Sigmoid colon (tissue), 7 donors: ENCODE data around the gene UBFD1. TPM values are rescaled to one million over a fixed set of nuclear protein-coding genes. Genes with fewer than 3 reads are reported as not detected.

Experiments
- DNase-seq: peaks from one replicate; pipeline ENCODE4 v3.0.0-alpha.2; 2019
- H3K27ac ChIP-seq, 4 donors: fragments of 200-600 bp; sonication (generic); one replicate each; pipeline ENCODE4 v1.5.1; 2016 to 2019; ENCODE audit warnings: mild to moderate bottlenecking in 1 of 4
- H3K27me3 ChIP-seq, 3 donors: fragments of 200-600 bp; sonication (generic); one replicate each; pipeline ENCODE4 v1.5.1; 2019; ENCODE audit warnings: mild to moderate bottlenecking in 1 of 3
- H3K36me3 ChIP-seq, 4 donors: fragments of 200-600 bp; sonication (generic); one replicate each; pipeline ENCODE4 v1.5.1; 2016 to 2019
- H3K4me1 ChIP-seq, 4 donors: fragments of 200-600 bp; sonication (generic); one replicate each; pipeline ENCODE4 v1.5.1; 2017 to 2019
- H3K4me3 ChIP-seq, 4 donors: fragments of 200-600 bp; sonication (generic); one replicate each; pipeline ENCODE4 v1.5.1; 2017 to 2019; ENCODE audit warnings: mild to moderate bottlenecking in 2 of 4, moderate library complexity in 1 of 4
- H3K9me3 ChIP-seq, 4 donors: fragments of 200-600 bp in 3 of 4; sonication (generic) in 3 of 4; one replicate each; pipeline versions ENCODE4 v1.5.1 to v1.6.1; 2013 to 2019
- CTCF ChIP-seq, 4 experiments: fragments of 450-650 bp in 3 of 4; fragments of 200-600 bp in 1 of 4; IDR thresholded peaks; one replicate each; pipeline ENCODE4 v1.5.1; 2016 to 2019; ENCODE audit warnings: antibody characterized with exemption in 4 of 4, mild to moderate bottlenecking in 3 of 4, moderate library complexity in 2 of 4
- EP300 ChIP-seq, 4 donors: sonication (generic); formaldehyde crosslinking; IDR thresholded peaks; one replicate each; pipeline ENCODE4 v1.6.1; 2017; ENCODE audit warnings: antibody characterized with exemption in 4 of 4
- POLR2A ChIP-seq, 2 donors: fragments of 450-650 bp; IDR thresholded peaks; one replicate each; pipeline ENCODE4 v1.6.1; 2016; ENCODE audit warnings: antibody characterized with exemption in 2 of 2, mild to moderate bottlenecking in 2 of 2, moderate library complexity in 2 of 2
- POLR2AphosphoS5 ChIP-seq, 4 donors: sonication (generic); formaldehyde crosslinking; IDR thresholded peaks; one replicate each; pipeline ENCODE4 v1.6.1; 2017; ENCODE audit warnings: antibody characterized with exemption in 4 of 4
- WGBS, 2 donors: extraction: QIAGEN DNeasy Blood & Tissue Kit; methylation state at CpG; one replicate each; pipeline ENCODE4 v1.1.7; 2013; 5-methylcytosine and 5-hydroxymethylcytosine counted together
- intact Hi-C: fragments of 100-400 bp; cut with DNase I; formaldehyde crosslinking; loops from one replicate; pipeline ENCODE4 v1.15.1; 2023
- polyA plus RNA-seq, 3 donors: library from polyadenylated mRNA; stranded (reverse); fragments of 200-250 nt; gene quantifications; one replicate each; pipeline ENCODE4 v1.2.3, GENCODE V29; 2013
- total RNA-seq, 4 donors: library from RNA; depleted of rRNA; stranded (reverse); fragments of >200 nt; gene quantifications; one replicate each; pipeline ENCODE4 v1.1.0, GENCODE V29; 2016
- donor health status: healthy with polysubstance abuse.
- donor health status: Bipolar disorder and iron deficiency.
- donor health status: healthy.

UBFD1 gene
- total and polyA plus RNA-seq, 7 donors, result 8.1 to 101 (median 45.1) TPM

- no peak for DNase-seq
- peaks cover 7 to 90% (median 37%) of the 10 kb centered on the region in 4 donors for H3K36me3 ChIP-seq
- no peaks in the 10 kb centered on the region for H3K9me3 ChIP-seq
- TF ChIP-seq CTCF (IDR thresholded peaks at IDR 0.05) (no peak), POLR2AphosphoS5 (IDR thresholded peaks at IDR 0.05) (no peak), POLR2A (IDR thresholded peaks at IDR 0.05) (no peak), EP300 (IDR thresholded peaks at IDR 0.05) (no peak)
- WGBS, 2 donors, result 93 to 94% methylated on average over 3 of the region's 3 CpGs
- H3K27ac ChIP-seq, result no peak overlapping the region
- peaks cover 0 to 10% (median 0%) of the 10 kb centered on the region in 4 donors for H3K4me1 ChIP-seq
- no peaks in the 10 kb centered on the region for H3K27me3 ChIP-seq
- intact Hi-C loops, result no loop called here
- H3K4me3 ChIP-seq, result no peak overlapping the region
These were observed 18.3 kb downstream of the UBFD1 start for GRCh38 chr16:23575834-23576233.

- peaks cover 6 to 90% (median 35%) of the 10 kb centered on the region in 4 donors for H3K36me3 ChIP-seq
- peaks cover 0 to 10% (median 0%) of the 10 kb centered on the region in 4 donors for H3K4me1 ChIP-seq
- no peaks in the 10 kb centered on the region for H3K9me3 ChIP-seq
- H3K27ac ChIP-seq, result peak overlapping the region in 2 of 4 donors; percentile 15 to 25
- H3K4me3 ChIP-seq, result no peak overlapping the region
- intact Hi-C loops, result no loop called here
- TF ChIP-seq EP300 (IDR thresholded peaks at IDR 0.05) (no peak), CTCF (IDR thresholded peaks at IDR 0.05) (no peak), POLR2A (IDR thresholded peaks at IDR 0.05) (no peak), POLR2AphosphoS5 (IDR thresholded peaks at IDR 0.05) (no peak)
- no peaks in the 10 kb centered on the region for H3K27me3 ChIP-seq
- WGBS, 2 donors, result 93 to 95% methylated on average over 2 of the region's 2 CpGs
- no peak for DNase-seq
These were observed 20.0 kb downstream of the UBFD1 start for GRCh38 chr16:23577493-23577892.

GRCh38 chr16:23578101-23578830 lies 20.7 kb downstream of the UBFD1 start:
- H3K9me3 ChIP-seq, result no peaks in the 10 kb centered on the region
- H3K27me3 ChIP-seq, result no peaks in the 10 kb centered on the region
- peak overlapping the region in 1 of 4 donors; percentile 25 for H3K27ac ChIP-seq
- no peak overlapping the region for H3K4me3 ChIP-seq
- peak; percentile 18 for DNase-seq
- H3K36me3 ChIP-seq, result peaks cover 6 to 90% (median 30%) of the 10 kb centered on the region in 4 donors
- TF ChIP-seq CTCF (IDR thresholded peaks at IDR 0.05), result no peak
- no peak for TF ChIP-seq POLR2AphosphoS5 (IDR thresholded peaks at IDR 0.05)
- TF ChIP-seq EP300 (IDR thresholded peaks at IDR 0.05), result no peak
- TF ChIP-seq POLR2A (IDR thresholded peaks at IDR 0.05), result no peak
- intact Hi-C loops, result no loop called here
- 54 to 71% methylated on average over 5 of the region's 5 CpGs for WGBS, 2 donors
- H3K4me1 ChIP-seq, result peaks cover 0 to 10% (median 0%) of the 10 kb centered on the region in 4 donors

GRCh38 chr16:23579371-23579770 lies 21.8 kb downstream of the UBFD1 start:
- 92 to 99% methylated on average over 4 of the region's 4 CpGs for WGBS, 2 donors

More at GRCh38 chr16:23579371-23579770, 21.8 kb downstream of the UBFD1 start:
- H3K4me3 ChIP-seq, result no peak overlapping the region
- no peak for TF ChIP-seq POLR2AphosphoS5 (IDR thresholded peaks at IDR 0.05)
- no peak for TF ChIP-seq POLR2A (IDR thresholded peaks at IDR 0.05)
- no peak for TF ChIP-seq CTCF (IDR thresholded peaks at IDR 0.05)
- TF ChIP-seq EP300 (IDR thresholded peaks at IDR 0.05), result no peak
- DNase-seq, result no peak
- peaks cover 0 to 10% (median 1%) of the 10 kb centered on the region in 4 donors for H3K4me1 ChIP-seq
- peaks cover 6 to 87% (median 23%) of the 10 kb centered on the region in 4 donors for H3K36me3 ChIP-seq
- no peaks in the 10 kb centered on the region for H3K27me3 ChIP-seq
- no peaks in the 10 kb centered on the region for H3K9me3 ChIP-seq
- intact Hi-C loops, result no loop called here
- H3K27ac ChIP-seq, result no peak overlapping the region
